GM12878 (cell line): ENCODE data around the gene MARVELD2. TPM values are rescaled to one million over a fixed set of nuclear protein-coding genes. Genes with fewer than 3 reads are reported as not detected.

Experiments used
- CHD4 ChIP-seq: fragments of 200-600 bp; sonication (generic); IDR thresholded peaks from 2 replicates; pipeline ENCODE4 v1.6.1; 2016; ENCODE audit warnings: mild to moderate bottlenecking
- CUX1 ChIP-seq: IDR thresholded peaks from 2 replicates; pipeline ENCODE4 v1.6.1; 2012; ENCODE audit warnings: improper control_type of control experiment, low read depth, low read length; ENCODE audit not compliant: insufficient replicate concordance
- E4F1 ChIP-seq: fragments of 450-650 bp; IDR thresholded peaks from 2 replicates; pipeline ENCODE4 v1.6.1; 2018; ENCODE audit warnings: borderline replicate concordance, mild to moderate bottlenecking; ENCODE audit not compliant: partially characterized antibody
- EED ChIP-seq: sonication (generic); IDR thresholded peaks from 2 replicates; pipeline ENCODE4 v1.6.1; 2016; ENCODE audit warnings: antibody characterized with exemption, low read depth
- FOXM1 ChIP-seq: IDR thresholded peaks from 2 replicates; pipeline ENCODE4 v1.6.1; 2012; ENCODE audit warnings: low read depth, mild to moderate bottlenecking, inconsistent platforms, low read length, moderate library complexity
- MLLT1 ChIP-seq: fragments of 450-650 bp; IDR thresholded peaks from 2 replicates; pipeline ENCODE4 v1.6.1; 2016; ENCODE audit warnings: mild to moderate bottlenecking
- MTA3 ChIP-seq: IDR thresholded peaks from 2 replicates; pipeline ENCODE4 v1.6.1; 2012; ENCODE audit warnings: low read length, inconsistent platforms, borderline replicate concordance
- NFYB ChIP-seq: IDR thresholded peaks from 2 replicates; pipeline ENCODE4 v1.6.1; 2011; ENCODE audit warnings: low read depth, mild to moderate bottlenecking, low read length, improper control_type of control experiment, moderate library complexity; ENCODE audit not compliant: insufficient read depth
- NR2F1 ChIP-seq: fragments of 450-650 bp; conservative IDR thresholded peaks from 2 replicates; pipeline ENCODE4 v1.6.1; 2017; ENCODE audit warnings: mild to moderate bottlenecking
- PAX8 ChIP-seq: fragments of 450-650 bp; IDR thresholded peaks from 2 replicates; pipeline ENCODE4 v1.6.1; 2017; ENCODE audit warnings: mild to moderate bottlenecking, moderate library complexity
- PBX3 ChIP-seq: IDR thresholded peaks from 2 replicates; pipeline ENCODE4 v1.6.1; 2011; ENCODE audit warnings: mild to moderate bottlenecking, low read depth, low read length, moderate library complexity; ENCODE audit not compliant: insufficient replicate concordance
- RBBP5 ChIP-seq: fragments of 200-600 bp; sonication (generic); conservative IDR thresholded peaks from 2 replicates; pipeline ENCODE4 v1.6.1; 2016
- RELA ChIP-seq: fragments of 450-650 bp; IDR thresholded peaks from 2 replicates; pipeline ENCODE4 v1.8.0; 2014; ENCODE audit warnings: borderline replicate concordance; ENCODE audit not compliant: partially characterized antibody
- SMAD5 ChIP-seq: IDR thresholded peaks from 2 replicates; pipeline ENCODE4 v1.6.1; 2016; ENCODE audit warnings: antibody characterized with exemption, low read depth
- SPI1 ChIP-seq: IDR thresholded peaks from 2 replicates; pipeline ENCODE4 v1.6.1; 2011; ENCODE audit warnings: low read depth, mild to moderate bottlenecking, low read length, moderate library complexity, borderline replicate concordance; ENCODE audit not compliant: insufficient read depth
- SREBF2 ChIP-seq: IDR thresholded peaks from 2 replicates; pipeline ENCODE4 v1.6.1; 2012; ENCODE audit warnings: mild to moderate bottlenecking, low read length
- SUPT20H ChIP-seq: IDR thresholded peaks from 2 replicates; pipeline ENCODE4 v1.6.1; 2011; ENCODE audit warnings: low read depth, mild to moderate bottlenecking, low read length, moderate library complexity, borderline replicate concordance; ENCODE audit not compliant: control insufficient read depth
- TAF1 ChIP-seq: IDR thresholded peaks from 2 replicates; pipeline ENCODE4 v1.6.1; 2011; ENCODE audit warnings: mild to moderate bottlenecking, low read depth, low read length, borderline replicate concordance
- TARDBP ChIP-seq: IDR thresholded peaks from 2 replicates; pipeline ENCODE4 v1.6.1; 2016; ENCODE audit warnings: borderline replicate concordance
- TBL1XR1 ChIP-seq: IDR thresholded peaks from 2 replicates; pipeline ENCODE4 v1.6.1; 2012; ENCODE audit warnings: low read depth, low read length, improper control_type of control experiment
- YBX1 ChIP-seq: fragments of 450-650 bp; IDR thresholded peaks from 2 replicates; pipeline ENCODE4 v1.6.1; 2016; ENCODE audit warnings: antibody characterized with exemption
- YY1 ChIP-seq: IDR thresholded peaks from 2 replicates; pipeline ENCODE4 v1.6.1; 2011; ENCODE audit warnings: low read depth, mild to moderate bottlenecking, low read length
- polyA plus RNA-seq, 11 experiments: library from polyadenylated mRNA; depleted of rRNA in 4 of 11; unstranded in 6 of 11; stranded (reverse) in 5 of 11; fragments of >200 nt; fragmentation: Nextera tagmentation in 4 of 11; fragmentation: Illumina TruSeq in 1 of 11; extraction: Ambion mirVana in 4 of 11; extraction: Trizol in 1 of 11; gene quantifications; 1 replicate in 1 of 11; 2 replicates in 10 of 11; pipeline versions ENCODE4 v1.2.1 to v1.2.3, GENCODE V29; 2011 to 2016; ENCODE audit warnings: inconsistent platforms in 2 of 11, missing spikeins in 2 of 11, low read depth in 1 of 11
- total RNA-seq, 4 experiments: library from RNA; depleted of rRNA in 3 of 4; stranded (reverse); fragments of >200 nt in 3 of 4; fragmentation: Illumina TruSeq in 1 of 4; extraction: Trizol in 1 of 4; gene quantifications; 2 replicates each; pipeline versions ENCODE4 v1.2.1 to v1.2.3, GENCODE V29; 2013 to 2021

The MARVELD2 gene
- total and polyA plus RNA-seq, 10 of the 15 experiments (the other 5 are each of a cell fraction or from before 2014, with no cell fraction given) = 0.37 to 6.2 (median 3.8) TPM

- TF ChIP-seq RBBP5 (no peak), RELA (no peak), PBX3 (no peak), FOXM1 (peak; percentile 71), YY1 (no peak), EED (0 out of 2 replicates have a peak, but pooled peaks have one; percentile 36), TBL1XR1 (no peak), TARDBP (no peak), YBX1 (no peak), CUX1 (no peak), NR2F1 (no peak), MTA3 (no peak), NFYB (no peak), TAF1 (peak; percentile 20; the same call in 1 of the 2 replicates), PAX8 (0 out of 2 replicates have a peak, but pooled peaks have one; percentile 57), E4F1 (no peak), MLLT1 (peak; percentile 80), SUPT20H (no peak), SREBF2 (no peak), SMAD5 (no peak), CHD4 (no peak), SPI1 (peak; percentile 92)
These were observed 39.9 kb upstream of the MARVELD2 start (continued) for GRCh38 chr5:69374911-69375446.
